ENCODE results near the gene SAG.
A peak's percentile ranks its signal among the peaks of the same experiment; 100 is the strongest.

Gene SAG

DNA sequence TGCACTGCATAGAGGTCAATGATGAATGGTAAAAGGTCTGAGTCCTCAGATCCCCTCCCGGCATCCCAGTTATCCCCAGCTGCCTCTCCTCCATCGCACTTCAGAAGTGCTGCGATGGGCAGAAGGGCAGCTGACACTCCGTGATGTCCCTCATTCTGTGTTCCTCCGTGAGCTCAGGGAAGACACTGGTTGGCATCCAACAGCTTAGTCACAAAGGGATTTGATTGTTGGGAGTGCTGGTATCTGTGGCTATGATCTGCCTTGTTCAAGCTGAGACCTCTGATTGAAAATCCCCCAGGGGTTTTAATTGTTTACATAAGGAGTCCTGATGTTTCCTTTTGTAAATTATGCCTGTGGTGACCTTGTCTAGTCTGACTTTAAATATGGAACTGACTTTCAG is 19.0 kb upstream of the SAG start:
- no peak for DNase-seq (ENCODE audit: low spot score)

DNA sequence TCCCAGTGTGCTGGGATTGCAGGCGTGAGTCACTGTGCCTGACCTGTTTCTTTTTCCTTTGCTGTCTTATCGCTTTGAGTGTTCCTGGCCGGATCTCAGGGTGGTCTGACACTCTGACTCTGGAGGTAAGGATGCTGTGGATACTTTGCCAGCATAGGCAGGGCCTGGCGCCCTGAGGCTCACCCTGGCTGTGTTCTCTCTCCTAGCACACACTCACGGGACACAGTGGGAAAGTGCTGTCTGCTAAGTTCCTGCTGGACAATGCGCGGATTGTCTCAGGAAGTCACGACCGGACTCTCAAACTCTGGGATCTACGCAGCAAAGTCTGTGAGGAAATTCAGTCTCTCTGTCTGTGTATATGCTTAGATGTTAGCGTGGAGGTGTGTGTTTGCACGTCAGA is 18.0 kb upstream of the SAG start:
- no peak for DNase-seq (ENCODE audit: low spot score)

DNA sequence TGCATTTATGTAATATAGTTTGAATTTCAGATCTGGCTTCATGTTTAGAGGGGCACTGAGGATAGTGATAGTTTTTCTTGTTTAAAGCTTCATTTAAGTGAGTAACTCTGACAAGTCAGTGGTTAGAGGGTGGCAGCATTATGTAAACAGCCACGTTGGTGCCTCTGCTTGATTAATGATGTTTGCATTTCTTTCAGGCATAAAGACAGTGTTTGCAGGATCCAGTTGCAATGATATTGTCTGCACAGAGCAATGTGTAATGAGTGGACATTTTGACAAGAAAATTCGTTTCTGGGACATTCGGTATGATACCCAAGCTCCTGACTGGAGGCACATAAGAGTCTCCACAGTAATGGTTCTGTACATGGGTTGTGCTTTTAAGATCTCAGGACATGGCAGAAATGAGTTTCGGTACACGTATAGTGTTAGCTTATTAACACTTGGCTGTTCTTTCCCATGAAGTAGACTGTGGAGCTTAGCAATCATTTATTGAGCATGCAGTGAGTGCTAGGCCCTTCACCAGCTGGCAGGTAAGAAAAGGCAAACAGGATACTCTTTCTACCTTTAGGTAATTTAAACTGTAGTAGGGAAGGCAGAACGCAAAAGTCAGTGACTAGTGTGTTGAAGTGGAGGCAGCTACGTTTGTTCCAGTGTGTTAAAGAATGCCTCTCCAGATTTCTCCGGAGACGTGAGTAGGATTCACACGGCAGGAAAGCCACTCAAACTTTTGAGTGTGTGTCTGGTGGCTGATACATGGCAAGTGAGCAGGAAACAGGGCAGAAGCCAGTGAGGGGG is 17.4 kb upstream of the SAG start:
- no peak for DNase-seq (ENCODE audit: low spot score)

DNA sequence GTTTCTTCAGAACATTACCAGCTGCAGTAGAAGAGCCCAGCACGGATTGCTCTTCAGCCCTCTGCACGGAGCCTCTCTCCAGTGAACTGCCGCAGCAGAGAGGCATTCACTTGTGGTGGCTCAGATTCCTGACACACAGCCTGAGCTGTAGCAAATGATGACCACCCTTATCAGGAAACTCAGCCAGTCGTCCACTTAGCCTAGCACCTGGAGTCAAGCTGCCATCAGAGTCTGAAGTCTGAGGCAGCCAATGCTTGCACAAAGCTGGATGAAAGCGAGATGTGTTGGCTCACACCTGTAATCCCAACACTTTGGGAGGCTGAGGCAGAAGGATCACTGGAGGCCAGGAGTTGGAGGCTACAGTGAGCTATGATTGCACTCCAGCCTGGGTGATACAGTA is 11.7 kb upstream of the SAG start:
- DNase-seq (ENCODE audit: low spot score), result no peak

DNA sequence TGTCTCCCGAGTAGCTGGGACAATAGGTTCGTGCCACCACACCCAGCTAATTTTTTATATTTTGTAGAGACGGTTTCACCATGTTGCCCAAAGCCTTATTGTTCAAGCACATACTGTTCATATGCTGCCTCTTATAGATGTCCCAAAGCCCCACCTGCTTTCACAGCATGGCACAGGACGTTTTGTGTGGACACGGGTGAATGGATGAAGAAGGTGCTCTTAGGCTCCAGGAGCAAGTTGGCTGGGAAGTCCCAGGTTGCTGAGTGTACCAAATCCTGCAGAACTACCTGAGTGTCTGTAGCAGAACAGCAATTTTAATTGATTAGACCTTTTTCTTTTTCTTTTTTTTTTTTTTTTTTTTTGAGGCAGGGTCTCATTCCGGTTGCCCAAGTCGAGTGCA is 10.5 kb upstream of the SAG start:
- no peak for DNase-seq (ENCODE audit: low spot score)

DNA sequence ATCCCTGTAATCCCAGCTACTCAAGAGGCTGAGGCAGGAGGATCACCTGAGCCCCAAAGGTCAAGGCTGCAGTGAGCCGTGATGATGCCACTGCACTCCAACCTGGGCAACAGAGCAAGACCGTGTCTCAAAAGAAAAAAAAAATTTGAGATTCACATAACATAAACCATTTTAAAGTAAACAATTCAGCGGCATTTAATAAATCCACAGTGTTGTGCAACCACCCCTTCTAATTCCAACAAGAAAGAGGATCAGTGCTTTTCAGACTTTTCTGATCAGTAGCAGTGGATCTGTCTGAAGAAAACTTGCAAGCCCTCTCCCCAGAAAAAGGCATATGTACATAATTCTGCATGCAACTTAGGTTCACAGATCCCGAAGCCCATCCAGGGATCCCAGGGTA is 7.2 kb upstream of the SAG start:
- DNase-seq (ENCODE audit: low spot score), result no peak

DNA sequence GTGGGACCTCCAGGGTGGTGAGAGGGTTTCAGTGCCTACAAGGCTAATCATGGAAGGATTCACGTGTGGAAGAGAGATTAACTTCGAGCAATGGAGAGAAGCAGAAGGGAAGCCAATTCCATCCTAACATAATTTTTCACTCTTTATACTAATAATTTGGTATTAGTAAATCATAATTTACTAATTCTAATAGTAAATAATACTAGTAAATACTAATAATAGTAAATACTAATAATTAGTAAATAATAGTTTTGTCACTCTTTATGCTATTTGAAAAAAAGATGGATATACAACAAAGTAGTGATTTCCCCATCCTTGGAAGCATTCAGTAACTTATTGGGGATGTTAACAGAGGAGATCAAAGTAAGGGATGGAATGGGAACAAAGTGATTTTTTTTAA is 6.4 kb upstream of the SAG start:
- no peak for DNase-seq (ENCODE audit: low spot score)

DNA sequence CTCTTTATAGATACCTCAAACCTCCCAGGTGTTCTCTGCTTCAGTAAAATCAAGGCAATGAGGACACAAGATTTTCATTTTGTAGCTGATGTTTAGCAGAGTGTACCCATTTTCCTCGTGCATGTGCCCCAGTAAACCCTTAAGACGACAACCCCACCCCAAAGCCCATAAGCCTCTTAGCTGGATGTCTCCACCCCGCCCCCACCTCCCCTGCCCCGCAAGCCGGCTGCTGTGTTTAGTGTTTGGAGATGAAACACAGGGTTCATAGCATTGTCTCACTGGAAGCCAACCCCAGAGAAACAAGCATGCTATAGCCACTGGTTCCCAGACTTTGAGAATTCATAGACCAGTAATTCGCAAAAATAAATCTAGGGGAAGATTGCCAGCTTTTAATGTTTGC is 5.8 kb upstream of the SAG start:
- no peak for DNase-seq (ENCODE audit: low spot score)

DNA sequence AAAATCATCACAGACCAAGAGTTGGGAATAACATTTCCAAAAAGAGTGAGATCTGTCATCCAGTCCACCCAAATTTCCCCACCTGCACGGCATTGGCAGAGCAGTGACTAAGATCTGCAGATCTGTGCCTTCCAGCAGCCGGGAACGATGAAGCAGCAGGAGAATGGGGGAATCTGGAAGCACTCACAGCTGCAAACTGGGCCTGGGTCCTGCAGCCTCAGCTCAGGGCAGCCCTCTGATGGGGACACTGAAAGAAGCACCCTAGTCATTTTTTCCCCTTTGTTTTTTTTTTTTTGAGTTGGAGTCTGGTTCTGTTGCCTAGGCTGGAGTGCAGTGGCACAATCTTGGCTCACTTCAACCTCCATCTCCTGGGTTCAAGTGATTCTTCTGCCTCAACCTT is 4.4 kb upstream of the SAG start:
- DNase-seq (ENCODE audit: low spot score), result no peak

DNA sequence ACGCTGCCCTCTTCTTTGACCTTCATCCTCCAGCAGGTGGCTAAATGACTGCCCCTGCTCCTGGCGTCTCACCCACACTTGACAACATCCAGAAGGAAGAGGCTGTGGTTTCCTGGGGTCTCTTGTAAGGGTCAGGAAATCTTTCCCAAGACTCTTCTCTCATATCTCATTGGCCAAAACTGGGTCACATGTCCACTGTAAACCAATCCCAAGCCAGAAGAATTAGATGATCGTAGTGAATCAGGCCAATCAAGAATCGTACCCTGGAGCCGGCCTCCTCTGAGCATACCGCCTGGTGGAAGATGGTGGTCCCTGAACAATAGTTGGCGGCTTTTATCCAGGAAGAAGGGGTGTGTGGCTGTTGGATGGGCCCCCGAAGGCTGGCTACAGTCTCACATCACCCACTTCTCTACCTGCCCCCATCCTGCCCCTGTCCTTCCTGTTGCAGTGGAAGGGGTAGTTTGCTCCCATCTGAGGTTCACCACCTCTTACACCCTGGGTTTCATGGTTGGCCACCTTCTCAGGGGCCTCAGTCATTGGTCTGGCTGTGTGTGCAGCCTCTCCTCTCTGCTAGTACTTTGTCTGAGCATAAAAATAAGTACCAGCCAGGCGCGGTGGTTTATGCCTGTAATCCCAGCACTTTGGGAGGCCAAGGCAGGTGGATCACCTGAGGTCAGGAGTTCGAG is 3.8 kb downstream of the SAG start:
- no peak for DNase-seq (ENCODE audit: low spot score)

DNA sequence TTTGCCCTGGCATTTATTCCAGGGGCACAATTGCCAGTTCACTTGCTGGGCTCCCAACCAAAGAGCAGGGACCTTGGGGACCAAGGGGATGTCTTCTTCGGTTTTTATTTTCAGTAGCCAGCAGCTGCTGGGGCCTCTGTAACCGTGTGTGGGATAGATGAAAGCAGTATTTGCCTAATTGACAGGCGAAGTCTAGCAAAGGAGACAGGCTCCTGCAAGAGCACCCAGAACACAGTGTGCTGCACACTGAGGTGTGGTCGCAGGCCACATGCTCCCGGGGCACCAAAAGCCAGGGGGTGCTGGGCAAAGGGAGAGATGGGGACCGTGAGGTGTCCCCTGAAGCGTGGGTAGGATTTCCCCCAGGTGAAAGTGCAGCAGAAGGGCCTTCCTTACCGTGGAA is 5.3 kb downstream of the SAG start:
- peak; percentile 15 for DNase-seq (ENCODE audit: low spot score)

DNA sequence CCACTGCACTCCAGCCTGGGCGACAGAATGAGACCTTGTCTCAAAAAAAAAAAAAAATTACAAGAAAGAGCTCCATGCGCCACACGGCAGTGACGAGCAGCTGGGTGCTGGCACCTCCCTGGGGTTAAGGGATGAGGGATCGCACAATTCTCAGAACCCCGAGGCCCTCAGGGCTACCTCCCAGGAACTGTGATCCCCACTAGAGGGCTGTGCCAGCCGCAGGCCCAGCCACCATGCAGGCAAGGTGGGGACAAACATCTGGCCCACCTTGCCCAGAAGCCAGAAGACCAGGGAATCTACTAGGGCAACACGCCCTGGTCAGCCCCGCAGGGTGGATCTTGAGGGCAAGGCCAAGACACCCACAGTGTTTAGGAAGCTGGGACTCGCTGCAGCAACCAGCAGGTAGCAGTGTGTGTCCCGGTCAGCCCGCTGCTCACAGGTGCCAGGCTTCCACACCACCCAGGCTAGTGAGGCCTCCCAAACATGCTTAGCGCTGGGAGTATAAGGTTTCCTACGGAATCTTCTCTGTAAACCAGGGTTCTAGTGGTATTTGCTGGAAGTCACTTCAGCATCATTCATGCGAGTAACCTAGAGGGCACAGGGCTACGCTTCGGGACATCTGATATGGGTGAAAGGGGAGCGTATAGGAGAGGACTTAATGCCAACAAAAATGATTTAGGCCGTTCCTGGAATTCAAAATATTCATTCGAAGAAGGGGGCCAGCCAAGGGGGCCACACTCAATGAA is 6.7 kb downstream of the SAG start:
- DNase-seq (ENCODE audit: low spot score), result no peak

DNA sequence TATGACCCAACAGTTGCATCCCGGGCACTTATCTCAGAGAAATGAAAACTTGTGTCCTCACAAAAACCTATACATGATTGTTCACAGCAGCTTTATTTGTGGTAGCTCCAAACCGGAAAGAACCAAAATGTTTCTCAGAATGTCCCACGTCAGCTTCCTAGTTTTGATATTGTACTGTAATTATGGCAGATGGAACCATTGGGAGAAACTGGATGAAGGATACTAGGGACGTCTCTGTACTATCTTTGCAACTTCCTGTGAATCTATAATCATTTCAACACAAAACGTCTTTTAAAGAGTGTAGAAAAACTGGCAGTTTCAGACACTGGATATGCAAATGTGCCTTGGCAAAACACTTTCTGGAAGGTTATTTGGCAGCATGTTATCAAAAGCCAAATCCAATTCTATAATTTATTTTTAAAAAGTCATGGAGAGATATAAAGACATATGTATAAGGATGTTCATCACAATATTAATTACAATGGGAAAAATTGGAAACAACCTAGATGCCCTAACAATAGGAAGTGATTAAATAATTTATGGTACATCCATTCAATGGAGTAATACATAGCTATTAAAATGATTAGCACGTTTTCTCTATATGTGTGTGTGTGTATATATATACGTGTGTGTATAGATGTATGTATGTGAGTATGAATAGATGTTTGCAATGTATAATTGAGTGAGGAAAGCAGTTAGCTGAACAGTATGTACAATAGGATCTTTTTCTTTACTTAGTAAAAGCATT is 9.8 kb downstream of the SAG start:
- no peak for DNase-seq (ENCODE audit: low spot score)

DNA sequence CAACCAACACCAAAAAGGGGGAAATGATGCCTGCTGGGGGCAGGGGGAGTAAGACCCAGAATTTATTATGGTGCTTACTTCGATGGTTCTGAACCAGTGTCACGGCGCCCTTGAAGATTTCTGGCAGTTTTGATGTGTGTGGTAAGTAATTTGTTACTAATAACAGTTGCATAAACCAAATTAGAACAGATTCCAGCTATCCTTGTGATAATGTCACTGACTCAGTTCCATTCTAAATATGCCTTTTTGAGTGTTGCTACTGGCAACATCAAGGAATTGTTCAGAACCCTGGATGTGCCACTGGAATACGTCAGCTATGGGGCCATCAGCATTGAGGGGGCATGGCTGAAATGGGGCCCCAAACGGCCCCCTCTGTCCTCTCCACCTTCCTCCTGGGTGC is 11.6 kb downstream of the SAG start:
- DNase-seq (ENCODE audit: low spot score), result no peak

DNA sequence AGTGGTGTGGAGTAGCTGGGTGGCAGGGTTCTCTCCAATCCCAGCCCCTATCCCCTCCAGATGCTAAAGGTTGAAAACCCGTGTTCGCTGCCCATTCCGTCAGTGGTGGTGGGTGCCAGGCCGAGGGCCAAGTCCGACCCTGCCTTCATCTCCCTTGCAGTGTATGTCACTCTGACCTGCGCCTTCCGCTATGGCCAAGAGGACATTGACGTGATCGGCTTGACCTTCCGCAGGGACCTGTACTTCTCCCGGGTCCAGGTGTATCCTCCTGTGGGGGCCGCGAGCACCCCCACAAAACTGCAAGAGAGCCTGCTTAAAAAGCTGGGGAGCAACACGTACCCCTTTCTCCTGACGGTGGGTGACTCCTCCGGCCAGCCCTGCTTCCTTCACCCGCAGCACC is 12.9 kb downstream of the SAG start:
- DNase-seq (ENCODE audit: low spot score), result no peak

DNA sequence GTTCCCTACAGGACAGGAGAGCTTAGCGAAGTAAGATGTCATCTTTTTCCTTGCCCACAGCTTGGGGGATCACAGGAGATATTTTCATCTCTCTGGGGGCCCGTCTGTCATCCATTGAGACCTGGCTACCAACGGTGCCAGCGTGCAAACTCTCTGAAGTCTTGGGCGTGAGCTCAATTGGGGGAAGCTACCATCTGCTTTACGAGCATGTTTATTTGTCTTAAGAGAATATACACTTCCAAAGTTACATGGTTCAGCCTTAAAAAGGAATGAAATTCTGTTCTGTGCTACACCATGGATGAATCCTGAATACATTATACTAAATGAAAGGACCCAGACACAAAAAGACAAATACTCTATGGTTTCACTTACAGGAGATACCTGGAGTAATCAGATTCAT is 13.6 kb downstream of the SAG start:
- no peak for DNase-seq (ENCODE audit: low spot score)

DNA sequence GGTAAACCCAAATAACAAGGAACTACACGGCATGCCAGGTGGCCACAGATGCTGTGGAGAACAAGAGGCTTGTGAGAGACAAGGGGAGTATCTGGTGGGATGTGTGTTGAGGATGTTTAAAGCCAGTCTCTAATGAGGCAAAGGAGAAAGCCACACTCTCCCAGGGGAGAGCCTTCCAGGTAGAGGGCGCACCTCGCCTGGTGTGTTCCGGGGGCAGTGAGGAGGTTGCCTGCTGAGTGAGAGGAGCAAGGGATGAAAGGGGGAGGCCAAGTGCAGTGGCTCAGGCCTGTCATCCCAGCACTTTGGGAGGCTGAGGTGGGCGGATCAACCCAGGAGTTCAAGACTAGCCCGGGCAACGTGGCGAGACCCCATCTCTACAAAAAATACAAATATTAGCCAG is 16.2 kb downstream of the SAG start:
- no peak for DNase-seq (ENCODE audit: low spot score)

DNA sequence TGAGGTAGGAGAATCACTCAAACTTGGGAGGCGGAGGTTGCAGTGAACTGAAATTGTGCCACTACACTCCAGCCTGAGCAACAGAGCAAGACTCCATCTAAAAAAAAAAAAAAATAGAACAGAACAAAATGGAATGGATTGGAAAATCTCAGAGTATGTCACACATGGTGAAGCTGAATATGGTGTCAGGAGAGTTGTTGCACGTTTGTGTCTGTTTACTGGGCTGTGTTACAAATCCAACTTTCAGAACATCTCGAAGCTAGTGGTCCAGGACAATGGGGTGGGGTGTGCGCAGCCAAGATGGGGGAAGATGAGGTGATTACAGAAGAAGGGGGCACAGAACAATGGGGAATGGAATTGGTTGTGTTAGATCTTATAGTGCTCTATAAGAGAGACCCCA is 17.6 kb downstream of the SAG start:
- DNase-seq (ENCODE audit: low spot score), result no peak

DNA sequence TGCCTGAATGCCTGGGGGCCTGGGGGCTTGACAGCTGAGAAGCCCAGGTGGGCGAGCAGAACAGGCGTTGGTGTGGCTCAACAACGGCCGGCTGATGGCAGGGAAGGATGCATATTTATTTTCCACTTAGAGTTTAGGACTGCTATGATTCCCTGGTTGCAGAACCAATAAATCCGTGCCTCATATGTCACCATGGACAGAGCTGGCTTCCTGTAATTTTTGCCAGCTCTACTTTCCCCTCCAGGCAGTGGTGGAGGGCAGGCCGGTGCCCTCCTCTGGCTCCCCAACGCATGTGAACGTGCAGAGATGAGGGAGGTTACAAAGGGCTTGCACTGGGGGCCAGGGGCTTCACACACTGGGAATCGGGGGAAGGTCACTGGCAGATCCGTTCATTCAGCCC is 18.2 kb downstream of the SAG start:
- DNase-seq (ENCODE audit: low spot score), result no peak

DNA sequence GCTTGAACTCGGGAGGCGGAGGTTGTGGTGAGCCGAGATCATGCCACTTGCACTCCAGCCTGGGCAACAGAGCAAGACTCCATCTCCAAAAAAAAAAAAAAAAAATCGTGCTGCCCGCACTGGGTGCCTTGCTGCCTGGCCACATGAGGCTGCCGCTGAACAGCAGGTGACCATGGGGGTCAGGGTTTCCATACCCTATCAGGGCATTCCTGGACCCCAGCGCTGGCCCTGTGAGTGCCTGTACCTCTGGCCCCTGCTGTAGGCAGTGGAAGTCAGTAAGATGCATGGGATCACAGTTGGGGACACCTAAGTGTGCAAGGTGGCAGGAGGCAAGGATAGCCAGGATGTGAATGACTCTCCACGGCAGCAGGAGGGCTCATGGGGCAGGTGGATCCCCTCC is 18.9 kb downstream of the SAG start:
- DNase-seq (ENCODE audit: low spot score), result no peak

DNA sequence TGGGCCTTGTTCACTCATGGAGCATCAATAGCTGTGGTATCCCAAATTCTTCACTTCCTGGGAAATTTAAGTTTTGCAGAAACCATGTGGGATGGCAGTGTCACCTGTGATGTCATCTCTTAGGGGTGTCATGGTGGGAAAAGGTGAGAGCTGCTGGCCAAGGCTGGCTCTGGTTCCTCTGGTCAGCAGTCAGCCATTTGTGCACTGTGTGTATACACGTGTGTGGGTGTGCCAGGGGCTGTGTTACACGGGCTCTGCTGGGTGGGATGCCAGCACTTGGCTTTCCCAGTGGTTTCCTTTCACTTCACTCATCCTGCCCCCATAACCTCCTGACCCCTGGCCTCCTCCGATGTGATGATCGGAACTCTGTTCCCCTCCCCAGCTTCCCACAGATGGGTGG is 21.3 kb downstream of the SAG start:
- DNase-seq (ENCODE audit: low spot score), result no peak

DNA sequence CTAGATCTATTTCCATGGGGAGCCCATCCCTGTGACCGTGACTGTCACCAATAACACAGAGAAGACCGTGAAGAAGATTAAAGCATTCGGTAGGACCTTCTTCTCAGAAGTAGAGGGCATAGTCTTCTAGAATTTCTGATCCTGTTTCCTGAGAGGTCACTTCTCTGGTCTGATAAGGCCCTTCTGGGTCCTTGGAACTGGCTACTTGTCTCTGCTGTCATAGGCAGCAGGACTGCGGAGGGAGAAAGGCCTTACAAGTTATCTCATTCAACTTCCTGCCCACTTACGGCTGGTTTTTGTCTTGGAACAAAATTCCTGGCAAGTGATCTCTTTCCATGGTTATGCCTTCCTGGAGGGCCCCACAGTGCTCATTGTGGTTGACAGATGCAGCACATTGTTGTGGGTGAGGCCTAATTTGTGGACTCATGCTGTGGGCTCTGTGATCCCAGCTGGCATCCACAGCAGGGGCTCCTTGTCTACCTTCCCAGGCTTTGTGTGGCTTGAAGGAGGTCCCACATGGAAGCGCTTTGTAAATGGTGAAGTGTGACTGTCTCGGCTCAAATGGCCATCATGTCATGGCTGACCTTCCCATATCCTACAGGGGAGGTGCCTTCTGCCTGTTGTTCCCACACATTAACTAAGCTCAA is 22.0 kb downstream of the SAG start:
- no peak for DNase-seq (ENCODE audit: low spot score)

All from germinal center (tissue), 1 donor.